HepG2 (cell line): Measurements from ENCODE around the gene KIF6. TPM values are rescaled to one million over a fixed set of nuclear protein-coding genes. Genes with fewer than 3 reads are reported as not detected.

Experiments used
- ATAC-seq: fragments of 200-7000 bp; cut with Tn5 transposase; 3 replicates; pipeline ENCODE4 v1.9.1; 2020; ENCODE audit warnings: mild to moderate bottlenecking, moderate library complexity
- BruUV-seq: library from RNA; stranded (reverse); fragments of 400-500 nt; replicated peaks from 2 replicates; lab custom pipeline; 2021; lab: Mats Ljungman, UMichigan
- CTCF ChIA-PET: fragments of 300-600 bp; formaldehyde crosslinking; extraction: SDS; loops from one replicate; lab custom pipeline; 2021; ENCODE audit warnings: low total read pairs, inconsistent platforms, low intra/inter-chr PET ratio; lab: Yijun Ruan, JAX
- POLR2A ChIA-PET: fragments of 350-600 bp; sonication (Branson Sonifier 250); formaldehyde crosslinking; loops from one replicate; lab custom pipeline; 2020; ENCODE audit warnings: antibody characterized with exemption, inconsistent platforms; lab: Yijun Ruan, JAX
- DNase-seq: peaks from one replicate; pipeline ENCODE4 v3.0.0-alpha.2; 2015; ENCODE audit warnings: low spot score
- FAIRE-seq: peaks from 3 replicates; lab custom pipeline; 2011; peaks lifted over from hg19 to GRCh38; lab: Jason Lieb, UNC
- H2AFZ ChIP-seq: one replicate; pipeline ENCODE4 v1.6.1; 2011; ENCODE audit warnings: low read length, inconsistent platforms
- H3K27ac ChIP-seq: fragments of 300-600 bp; 3 replicates; pipeline ENCODE4 v1.8.0; 2011; ENCODE audit warnings: mixed run types, mild to moderate bottlenecking, mixed read lengths, low read length, inconsistent platforms; ENCODE audit not compliant: insufficient read depth; ENCODE audit errors: extremely low read length
- H3K27me3 ChIP-seq, 2 experiments: fragments of 200-600 bp in 1 of 2; 2 replicates in 1 of 2; 3 replicates in 1 of 2; pipeline versions ENCODE4 v1.6.0 to v1.8.0; 2011; ENCODE audit warnings: low read length in 2 of 2, mild to moderate bottlenecking in 2 of 2, moderate library complexity in 2 of 2, inconsistent platforms in 1 of 2; ENCODE audit not compliant: insufficient read depth in 2 of 2, control insufficient read depth in 1 of 2
- H3K36me3 ChIP-seq, 2 experiments: fragments of 200-600 bp in 1 of 2; replicated peaks in 1 of 2; 2 replicates in 1 of 2; 3 replicates in 1 of 2; pipeline versions ENCODE4 v1.5.1 to v1.8.0; 2011; ENCODE audit warnings: low read length in 2 of 2, inconsistent platforms in 1 of 2; ENCODE audit not compliant: insufficient read depth in 2 of 2, control insufficient read depth in 1 of 2
- H3K4me1 ChIP-seq: 2 replicates; pipeline ENCODE4 v1.5.1; 2012; ENCODE audit warnings: low read length, inconsistent platforms; ENCODE audit not compliant: insufficient read depth
- H3K4me2 ChIP-seq: 2 replicates; pipeline ENCODE4 v1.6.0; 2011; ENCODE audit warnings: low read depth, low read length, inconsistent platforms
- H3K4me3 ChIP-seq, 3 experiments: fragments of 200-600 bp in 1 of 3; sonication (generic), shearing (Covaris generic) in 1 of 3; replicated peaks in 1 of 3; 2 replicates each; pipeline ENCODE4 v1.5.1; 2011 to 2016; ENCODE audit warnings: low read length in 3 of 3, inconsistent platforms in 2 of 3, low read depth in 2 of 3, mild to moderate bottlenecking in 2 of 3, control low read depth in 1 of 3, mixed read lengths in 1 of 3; ENCODE audit not compliant: insufficient read depth in 1 of 3
- H3K79me2 ChIP-seq: one replicate; pipeline ENCODE4 v1.6.1; 2011; ENCODE audit warnings: low read length, inconsistent platforms; ENCODE audit not compliant: insufficient read depth
- H3K9ac ChIP-seq: 2 replicates; pipeline ENCODE4 v1.6.0; 2011; ENCODE audit warnings: mild to moderate bottlenecking, low read depth, low read length, inconsistent platforms; ENCODE audit not compliant: insufficient read depth
- H3K9me3 ChIP-seq: 2 replicates; pipeline ENCODE4 v1.5.1; 2012; ENCODE audit warnings: mild to moderate bottlenecking, low read length
- H4K20me1 ChIP-seq: 2 replicates; pipeline ENCODE4 v1.6.0; 2011; ENCODE audit warnings: inconsistent platforms, mild to moderate bottlenecking, low read length, moderate library complexity; ENCODE audit not compliant: insufficient read depth
- CBX5 ChIP-seq: sonication (generic); formaldehyde crosslinking; IDR thresholded peaks from 2 replicates; pipeline ENCODE4 v1.4.0; 2020; ENCODE audit warnings: missing genetic modification reagents, borderline replicate concordance
- DMTF1 ChIP-seq: sonication (generic); formaldehyde crosslinking; IDR thresholded peaks from 2 replicates; pipeline ENCODE4 v1.4.0; 2020; ENCODE audit warnings: mild to moderate bottlenecking, missing genetic modification reagents
- HNRNPK ChIP-seq: fragments of 200-400 bp; formaldehyde crosslinking; IDR thresholded peaks from 2 replicates; pipeline ENCODE4 v1.6.1; 2018; ENCODE audit warnings: low read length, low read depth, moderate library complexity, mild to moderate bottlenecking; ENCODE audit not compliant: poor library complexity, severe bottlenecking
- IKZF5 ChIP-seq: IDR thresholded peaks from 2 replicates; pipeline ENCODE4 v1.6.1; 2018; ENCODE audit warnings: missing genetic modification reagents, mild to moderate bottlenecking, missing compliant biosample characterization
- MLLT10 ChIP-seq: sonication (generic); formaldehyde crosslinking; IDR thresholded peaks from 2 replicates; pipeline ENCODE4 v1.4.0; 2020; ENCODE audit warnings: missing genetic modification reagents
- PCBP2 ChIP-seq: fragments of 200-400 bp; formaldehyde crosslinking; optimal IDR thresholded peaks from 2 replicates; pipeline ENCODE3; 2018; ENCODE audit warnings: low read length, low read depth; ENCODE audit not compliant: poor library complexity, severe bottlenecking
- POLR2A ChIP-seq, 2 experiments: IDR thresholded peaks; 2 replicates each; pipeline ENCODE4 v1.6.1; 2011; ENCODE audit warnings: low read depth in 2 of 2, low read length in 2 of 2, mild to moderate bottlenecking in 1 of 2, moderate library complexity in 1 of 2; ENCODE audit not compliant: insufficient read depth in 1 of 2
- RNF2 ChIP-seq: fragments of 450-650 bp; conservative IDR thresholded peaks from 2 replicates; pipeline ENCODE4 v1.6.1; 2016; ENCODE audit warnings: low read depth
- ZBTB37 ChIP-seq: sonication (generic); formaldehyde crosslinking; IDR thresholded peaks from 2 replicates; pipeline ENCODE4 v1.4.0; 2020; ENCODE audit warnings: mild to moderate bottlenecking, missing genetic modification reagents
- ZBTB46 ChIP-seq: sonication (generic); formaldehyde crosslinking; IDR thresholded peaks from 2 replicates; pipeline ENCODE4 v1.4.0; 2020; ENCODE audit warnings: mild to moderate bottlenecking, missing genetic modification reagents, borderline replicate concordance
- ZNF274 ChIP-seq: sonication (generic); formaldehyde crosslinking; IDR thresholded peaks from 2 replicates; pipeline ENCODE4 v1.5.1; 2020; ENCODE audit warnings: mild to moderate bottlenecking, missing genetic modification reagents
- WGBS: methylation state at CpG from one replicate; pipeline ENCODE4 v1.1.6; 2017; ENCODE audit warnings: low lambda C conversion rate; 5-methylcytosine and 5-hydroxymethylcytosine counted together
- in situ Hi-C: cut with HindIII; loops from 2 replicates; pipeline ENCODE4 v1.10.0; 2017; ENCODE audit warnings: low pct_unique_long_range_greater_than_20kb; ENCODE audit not compliant: extremely low pct_ligation_motif_present
- intact Hi-C: fragments of 100-400 bp; cut with micrococcal nuclease; formaldehyde crosslinking; loops from one replicate; pipeline ENCODE4 v1.10.0; 2022; ENCODE audit not compliant: unreplicated experiment
- polyA plus RNA-seq, 8 experiments: library from polyadenylated mRNA; depleted of rRNA in 3 of 8; stranded (reverse) in 7 of 8; unstranded in 1 of 8; fragments of >200 nt; fragmentation: Illumina TruSeq in 4 of 8; extraction: Trizol in 4 of 8; gene quantifications; 2 replicates each; pipeline versions ENCODE4 v1.2.1 to v1.2.3, GENCODE V29; 2011 to 2016; ENCODE audit warnings: low read depth in 4 of 8, missing spikeins in 1 of 8, mixed read lengths in 1 of 8; ENCODE audit not compliant: insufficient read depth in 1 of 8
- total RNA-seq, 5 experiments: library from RNA; depleted of rRNA; stranded (reverse); fragments of >200 nt; fragmentation: Illumina TruSeq; extraction: Trizol; gene quantifications; 2 replicates each; pipeline ENCODE4 v1.2.3, GENCODE V29; 2016; ENCODE audit warnings: low read depth in 1 of 5

Gene KIF6
- total and polyA plus RNA-seq, 2 of the 13 experiments (the other 11 are each of a cell fraction or from before 2014, with no cell fraction given), result 0.04 to 0.27 TPM

GRCh38 chr6:39507331-39507998, 217.7 kb downstream of the KIF6 start:
- WGBS, result 35% methylated on average over 3 of the region's 3 CpGs
- Histone ChIP-seq H3K27me3 (no peaks in the 10 kb centered on the region), H2AFZ (no peak overlapping the region), H3K36me3 (no peaks in the 10 kb centered on the region), H3K9ac (no peak overlapping the region), H3K27ac (no peak overlapping the region), H4K20me1 (no peaks in the 10 kb centered on the region), H3K79me2 (no peaks in the 10 kb centered on the region), H3K4me1 (no peaks in the 10 kb centered on the region), H3K9me3 (peaks cover 60% of the 10 kb centered on the region), H3K4me2 (no peak overlapping the region), H3K4me3 (no peak overlapping the region)
- ChIA-PET POLR2A (no interaction called here), CTCF (no interaction called here)
- in situ Hi-C loops, result no loop called here
- FAIRE-seq (no peak), ATAC-seq (no peak), DNase-seq (no peak)
- intact Hi-C loops, result no loop called here
- no TSS peak for BruUV-seq
- TF ChIP-seq ZNF274 (CRISPR knock-in tag), result no peak
- peak; percentile 22 for TF ChIP-seq PCBP2
- no peak for TF ChIP-seq POLR2A (IDR thresholded peaks at IDR 0.05; ENCODE audit: insufficient read depth in 1 of 2, low read depth in 2 of 2, low read length in 2 of 2)
- TF ChIP-seq CBX5 (CRISPR knock-in tag), result no peak
- no peak for TF ChIP-seq RNF2
- no peak for TF ChIP-seq DMTF1 (CRISPR knock-in tag)
- TF ChIP-seq ZBTB37 (CRISPR knock-in tag), result no peak
- no peak for TF ChIP-seq ZBTB46 (CRISPR knock-in tag)
- TF ChIP-seq HNRNPK, result peak; percentile 51
- TF ChIP-seq IKZF5 (CRISPR knock-in tag), result no peak
- no peak for TF ChIP-seq MLLT10 (CRISPR knock-in tag)
